PFSK-1 (cell line): ENCODE measurements around the gene EMILIN3.

ENCODE experiments used
- POLR2AphosphoS5 ChIP-seq: IDR thresholded peaks from 2 replicates; pipeline ENCODE4 v1.6.1; 2012; ENCODE audit warnings: low read depth, mild to moderate bottlenecking, control low read depth, low read length, moderate library complexity
- REST ChIP-seq, 2 experiments: IDR thresholded peaks; 2 replicates each; pipeline versions ENCODE4 v1.6.1 to v1.8.0; 2011 to 2012; ENCODE audit warnings: low read depth in 2 of 2, low read length in 2 of 2, control low read depth in 1 of 2, inconsistent platforms in 1 of 2, mild to moderate bottlenecking in 1 of 2, moderate library complexity in 1 of 2; ENCODE audit not compliant: insufficient read depth in 1 of 2
- TAF1 ChIP-seq: IDR thresholded peaks from 2 replicates; pipeline ENCODE4 v1.6.1; 2012; ENCODE audit warnings: low read length, control low read depth, borderline replicate concordance; ENCODE audit not compliant: insufficient read depth

DNA sequence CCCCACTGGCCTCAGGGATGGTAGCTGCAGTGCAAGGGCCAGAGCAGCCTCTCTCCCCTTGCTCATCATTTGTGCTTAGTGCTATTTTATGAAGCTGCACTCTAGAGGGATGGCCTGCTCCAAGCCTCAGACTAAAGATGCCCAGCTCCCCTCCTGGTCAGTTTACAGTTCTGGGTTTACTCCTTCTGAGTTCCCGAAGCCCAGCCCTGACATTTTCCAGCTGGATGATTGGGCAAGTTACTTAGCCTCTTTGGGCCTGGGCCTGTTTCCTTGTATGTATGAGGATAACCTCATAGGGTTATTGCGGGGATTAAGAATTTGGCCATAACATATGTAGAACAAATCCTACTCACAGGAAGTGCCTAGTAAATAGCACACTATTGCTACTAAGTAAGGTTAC, 31.8 kb upstream of the EMILIN3 start:
- TF ChIP-seq POLR2AphosphoS5 (no peak), REST (IDR thresholded peaks at IDR 0.05; ENCODE audit: insufficient read depth in 1 of 2, low read depth in 2 of 2, low read length in 2 of 2) (no peak), TAF1 (no peak)
